ENCODE data around the gene ARPC5L.

ARPC5L gene

DNA sequence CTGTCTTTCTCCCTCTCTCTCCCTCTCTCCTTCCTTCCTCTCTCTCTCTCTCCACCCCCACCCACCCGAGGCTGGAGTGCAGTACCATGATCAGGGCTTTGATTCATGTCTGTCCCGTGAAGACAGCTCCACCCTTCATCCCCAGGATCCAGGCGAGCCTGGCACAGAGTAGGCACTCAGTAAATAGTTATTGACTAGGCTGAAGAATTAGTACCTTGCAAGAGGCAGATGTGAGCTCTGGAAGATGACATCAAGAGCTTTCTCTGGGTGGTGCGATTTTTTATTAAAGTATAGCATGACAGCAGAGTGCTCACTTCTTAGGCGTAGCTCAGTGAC, 32.6 kb upstream of the ARPC5L start:
- no peak overlapping the region for H2AFZ ChIP-seq (ENCODE audit: low read length)
- H3K4me2 ChIP-seq (ENCODE audit: low read depth, low read length, poor library complexity, severe bottlenecking) = no peak overlapping the region
- no peaks in the 10 kb centered on the region for H3K27me3 ChIP-seq (ENCODE audit: insufficient read depth, low read length, poor library complexity, severe bottlenecking)
- H4K20me1 ChIP-seq (ENCODE audit: insufficient read depth, low read length, poor library complexity, severe bottlenecking) = no peaks in the 10 kb centered on the region
- H3K4me3 ChIP-seq (ENCODE audit: low read length, poor library complexity, severe bottlenecking) = no peak overlapping the region
- H3K79me2 ChIP-seq (ENCODE audit: insufficient read depth, low read length) = no peaks in the 10 kb centered on the region
- no peaks in the 10 kb centered on the region for H3K36me3 ChIP-seq (ENCODE audit: insufficient read depth, low read length)
- H3K4me1 ChIP-seq (ENCODE audit: insufficient read depth, low read length, poor library complexity, severe bottlenecking) = no peaks in the 10 kb centered on the region
- H3K9ac ChIP-seq (ENCODE audit: low read depth, low read length, poor library complexity, severe bottlenecking) = no peak overlapping the region
- no peaks in the 10 kb centered on the region for H3K9me2 ChIP-seq (replicated peaks; ENCODE audit: low read depth, low read length)
- TF ChIP-seq EZH2phosphoT487 (IDR thresholded peaks at IDR 0.05; ENCODE audit: borderline replicate concordance) = no peak
- TF ChIP-seq, protein P1, sequence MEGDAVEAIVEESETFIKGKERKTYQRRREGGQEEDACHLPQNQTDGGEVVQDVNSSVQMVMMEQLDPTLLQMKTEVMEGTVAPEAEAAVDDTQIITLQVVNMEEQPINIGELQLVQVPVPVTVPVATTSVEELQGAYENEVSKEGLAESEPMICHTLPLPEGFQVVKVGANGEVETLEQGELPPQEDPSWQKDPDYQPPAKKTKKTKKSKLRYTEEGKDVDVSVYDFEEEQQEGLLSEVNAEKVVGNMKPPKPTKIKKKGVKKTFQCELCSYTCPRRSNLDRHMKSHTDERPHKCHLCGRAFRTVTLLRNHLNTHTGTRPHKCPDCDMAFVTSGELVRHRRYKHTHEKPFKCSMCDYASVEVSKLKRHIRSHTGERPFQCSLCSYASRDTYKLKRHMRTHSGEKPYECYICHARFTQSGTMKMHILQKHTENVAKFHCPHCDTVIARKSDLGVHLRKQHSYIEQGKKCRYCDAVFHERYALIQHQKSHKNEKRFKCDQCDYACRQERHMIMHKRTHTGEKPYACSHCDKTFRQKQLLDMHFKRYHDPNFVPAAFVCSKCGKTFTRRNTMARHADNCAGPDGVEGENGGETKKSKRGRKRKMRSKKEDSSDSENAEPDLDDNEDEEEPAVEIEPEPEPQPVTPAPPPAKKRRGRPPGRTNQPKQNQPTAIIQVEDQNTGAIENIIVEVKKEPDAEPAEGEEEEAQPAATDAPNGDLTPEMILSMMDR (conservative IDR thresholded peaks at IDR 0.05; ENCODE audit: low read length) = no peak
- H3K9me3 ChIP-seq (ENCODE audit: insufficient read depth, low read depth, low read length) = no peaks in the 10 kb centered on the region
- H3F3A ChIP-seq (ENCODE audit: low read depth) = no peaks in the 10 kb centered on the region

DNA sequence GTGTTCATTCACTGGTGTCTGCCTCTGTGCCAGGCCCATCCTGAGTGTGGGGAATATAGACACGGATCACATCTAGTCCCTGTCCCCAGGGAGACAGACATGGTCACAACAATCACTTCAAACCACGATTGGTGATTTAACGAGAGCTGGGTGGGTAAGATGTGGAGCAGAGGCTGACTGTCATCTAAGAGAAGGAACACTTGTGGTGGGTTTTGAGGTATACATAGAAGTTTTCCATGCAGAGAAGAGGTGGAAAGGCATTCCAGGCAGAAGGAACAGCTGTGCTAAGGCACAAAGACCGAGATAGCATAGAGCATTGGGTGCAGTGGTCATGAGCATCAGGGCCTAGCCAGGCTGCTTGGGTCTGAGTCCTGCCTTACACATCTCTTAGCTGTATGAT, 31.3 kb upstream of the ARPC5L start:
- TF ChIP-seq, protein P1 (conservative IDR thresholded peaks at IDR 0.05; ENCODE audit: low read length) = no peak
- no peak for TF ChIP-seq EZH2phosphoT487 (IDR thresholded peaks at IDR 0.05; ENCODE audit: borderline replicate concordance)
- Histone ChIP-seq H2AFZ (ENCODE audit: low read length) (no peak overlapping the region), H3F3A (ENCODE audit: low read depth) (no peaks in the 10 kb centered on the region), H4K20me1 (ENCODE audit: insufficient read depth, low read length, poor library complexity, severe bottlenecking) (no peaks in the 10 kb centered on the region), H3K9me2 (replicated peaks; ENCODE audit: low read depth, low read length) (no peaks in the 10 kb centered on the region), H3K79me2 (ENCODE audit: insufficient read depth, low read length) (no peaks in the 10 kb centered on the region), H3K4me2 (ENCODE audit: low read depth, low read length, poor library complexity, severe bottlenecking) (no peak overlapping the region), H3K36me3 (ENCODE audit: insufficient read depth, low read length) (no peaks in the 10 kb centered on the region), H3K9ac (ENCODE audit: low read depth, low read length, poor library complexity, severe bottlenecking) (no peak overlapping the region), H3K4me3 (ENCODE audit: low read length, poor library complexity, severe bottlenecking) (no peak overlapping the region), H3K27me3 (ENCODE audit: insufficient read depth, low read length, poor library complexity, severe bottlenecking) (no peaks in the 10 kb centered on the region), H3K9me3 (ENCODE audit: insufficient read depth, low read depth, low read length) (no peaks in the 10 kb centered on the region), H3K4me1 (ENCODE audit: insufficient read depth, low read length, poor library complexity, severe bottlenecking) (no peaks in the 10 kb centered on the region)

DNA sequence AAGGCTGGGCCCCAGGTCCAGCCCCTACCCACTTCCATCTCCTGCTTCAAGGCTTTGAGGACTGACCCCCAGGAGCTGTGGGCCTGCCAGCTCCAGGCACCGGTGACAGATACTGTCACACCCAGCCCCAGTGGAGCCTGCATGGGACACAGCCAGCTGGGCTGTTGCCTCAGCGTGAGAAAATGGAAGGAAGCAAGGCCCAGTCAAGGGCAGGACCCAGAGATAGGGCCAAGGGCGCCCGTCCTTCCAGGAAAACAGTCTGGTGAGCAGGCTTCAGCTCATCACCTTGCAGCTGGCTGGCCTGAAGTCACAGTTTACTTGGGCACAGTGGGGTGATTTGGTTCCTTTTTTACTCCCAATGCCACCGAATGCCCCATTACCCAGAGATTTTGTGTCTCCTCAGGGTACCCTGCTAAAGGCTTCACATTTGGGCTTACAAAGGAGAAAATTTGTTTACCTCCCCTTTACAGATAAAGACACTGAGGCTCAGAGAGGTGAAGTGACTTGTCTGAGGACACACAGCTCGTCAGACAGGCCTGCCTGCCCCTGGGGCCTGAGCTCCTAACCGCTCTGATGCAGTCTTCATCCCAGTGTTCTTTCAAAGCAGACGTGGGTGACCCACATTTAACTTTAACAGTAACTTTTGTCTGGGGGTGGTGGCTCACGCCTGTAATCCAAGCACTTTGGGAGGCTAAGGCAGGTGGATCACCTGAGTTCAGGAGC, 30.1 kb upstream of the ARPC5L start:
- Histone ChIP-seq H3K9ac (ENCODE audit: low read depth, low read length, poor library complexity, severe bottlenecking) (no peak overlapping the region), H3K36me3 (ENCODE audit: insufficient read depth, low read length) (no peaks in the 10 kb centered on the region), H4K20me1 (ENCODE audit: insufficient read depth, low read length, poor library complexity, severe bottlenecking) (no peaks in the 10 kb centered on the region), H3K27me3 (ENCODE audit: insufficient read depth, low read length, poor library complexity, severe bottlenecking) (no peaks in the 10 kb centered on the region), H3K4me3 (ENCODE audit: low read length, poor library complexity, severe bottlenecking) (no peak overlapping the region), H2AFZ (ENCODE audit: low read length) (no peak overlapping the region), H3K79me2 (ENCODE audit: insufficient read depth, low read length) (no peaks in the 10 kb centered on the region), H3K9me2 (replicated peaks; ENCODE audit: low read depth, low read length) (no peaks in the 10 kb centered on the region), H3K4me1 (ENCODE audit: insufficient read depth, low read length, poor library complexity, severe bottlenecking) (no peaks in the 10 kb centered on the region), H3K4me2 (ENCODE audit: low read depth, low read length, poor library complexity, severe bottlenecking) (no peak overlapping the region), H3F3A (ENCODE audit: low read depth) (no peaks in the 10 kb centered on the region), H3K9me3 (ENCODE audit: insufficient read depth, low read depth, low read length) (no peaks in the 10 kb centered on the region)
- TF ChIP-seq, protein P1 (conservative IDR thresholded peaks at IDR 0.05; ENCODE audit: low read length) = no peak
- no peak for TF ChIP-seq EZH2phosphoT487 (IDR thresholded peaks at IDR 0.05; ENCODE audit: borderline replicate concordance)

Data from Loucy (cell line).